ENCODE results near the gene CSE1L. TPM values are rescaled to one million over a fixed set of nuclear protein-coding genes. Genes with fewer than 3 reads are reported as not detected.

The CSE1L gene
- total RNA-seq (39.6 TPM), polyA plus RNA-seq (ENCODE audit: insufficient read depth, low read depth, low replicate concordance) (32.4 TPM)
- long read RNA-seq, donor 1, transcript CSE1L-201 (25 exons, 3,553 nt): major isoform, 16 of 66 reads
- long read RNA-seq, donor 1, partial matches to known transcripts: 50 of 66 reads
- long read RNA-seq, donor 1, other reads (novel, unspliced or antisense): 0 of 66 reads
- long read RNA-seq, donor 2, transcript CSE1L-201 (25 exons, 3,553 nt): major isoform, 17 of 86 reads
- long read RNA-seq, donor 2, partial matches to known transcripts: 67 of 86 reads
- long read RNA-seq, donor 2, other reads (novel, unspliced or antisense): 0 of 86 reads
- long read RNA-seq, donor 3, transcript CSE1L-201 (25 exons, 3,553 nt): major isoform, 22 of 75 reads
- long read RNA-seq, donor 3, partial matches to known transcripts: 53 of 75 reads
- long read RNA-seq, donor 3, other reads (novel, unspliced or antisense): 0 of 75 reads
- long read RNA-seq, donor 4, transcript CSE1L-201 (25 exons, 3,553 nt): major isoform, 12 of 125 reads
- long read RNA-seq, donor 4, partial matches to known transcripts: 113 of 125 reads
- long read RNA-seq, donor 4, other reads (novel, unspliced or antisense): 0 of 125 reads
- long read RNA-seq, donor 5, partial matches to known transcripts: 0 of 1 reads
- long read RNA-seq, donor 5, other reads (novel, unspliced or antisense): 0 of 1 reads
- long read RNA-seq, donor 6, transcript CSE1L-201 (25 exons, 3,553 nt): major isoform, 28 of 207 reads
- long read RNA-seq, donor 6, partial matches to known transcripts: 176 of 207 reads
- long read RNA-seq, donor 6, other reads (novel, unspliced or antisense): 0 of 207 reads
- long read RNA-seq, donor 7, transcript CSE1L-201 (25 exons, 3,553 nt): major isoform, 7 of 10 reads
- long read RNA-seq, donor 7, partial matches to known transcripts: 1 of 10 reads
- long read RNA-seq, donor 7, other reads (novel, unspliced or antisense): 2 of 10 reads
- long read RNA-seq, donor 8, transcript CSE1L-201 (25 exons, 3,553 nt): major isoform, 8 of 107 reads
- long read RNA-seq, donor 8, partial matches to known transcripts: 79 of 107 reads
- long read RNA-seq, donor 8, other reads (novel, unspliced or antisense): 20 of 107 reads
- long read RNA-seq, donor 9, partial matches to known transcripts: 33 of 37 reads
- long read RNA-seq, donor 9, other reads (novel, unspliced or antisense): 0 of 37 reads
- long read RNA-seq, donor 10, transcript CSE1L-201 (25 exons, 3,553 nt): major isoform, 6 of 61 reads
- long read RNA-seq, donor 10, partial matches to known transcripts: 55 of 61 reads
- long read RNA-seq, donor 10, other reads (novel, unspliced or antisense): 0 of 61 reads

GRCh38 chr20:49046087-49046900 is at the start of gene CSE1L:
Gene CSE1L (plus strand): TSS chr20:49046312. CDS start chr20:49058464, 12,152 bp downstream.
- no peaks in the 10 kb centered on the region for H3K36me3 ChIP-seq (ENCODE audit: control insufficient read depth in 2 of 3, insufficient read depth in 3 of 3, low read length in 3 of 3)
- DNase-seq (peak; percentile 95 to 98 (median 97)), FAIRE-seq (peak; percentile 32)
- intact Hi-C loops (cut with DNase I): no loop called here
- peak within 1 kb of the TSS; percentile 72 to 95 (median 76) for H3K4me3 ChIP-seq (ENCODE audit: low read length in 3 of 3)
- H3K27me3 ChIP-seq (ENCODE audit: control insufficient read depth, insufficient read depth, low read length): no peaks in the 10 kb centered on the region
- peak within 1 kb of the TSS; percentile 63 to 90 (median 88) for H3K9ac ChIP-seq (ENCODE audit: low read length in 3 of 3)
- TF ChIP-seq CTCF (IDR thresholded peaks at IDR 0.05; ENCODE audit: borderline replicate concordance, extremely low read depth, insufficient read depth): no peak
- peaks cover 0 to 11% (median 6%) of the 10 kb centered on the region in 3 donors for H3K4me1 ChIP-seq (ENCODE audit: control insufficient read depth in 2 of 3, insufficient read depth in 2 of 3, low read depth in 1 of 3, low read length in 3 of 3)
- H3K9me3 ChIP-seq (ENCODE audit: control insufficient read depth in 2 of 3, insufficient read depth in 1 of 3, low read length in 3 of 3): no peaks in the 10 kb centered on the region
- peak within 1 kb of the TSS; percentile 76 to 93 for H3K27ac ChIP-seq (ENCODE audit: low read depth in 2 of 2, low read length in 2 of 2)

GRCh38 chr20:48999890-49000870 is 45.9 kb upstream of the CSE1L start:
- DNase-seq: no peak
- Histone ChIP-seq H3K27ac (ENCODE audit: low read depth in 2 of 2, low read length in 2 of 2) (no peak overlapping the region), H3K36me3 (ENCODE audit: control insufficient read depth in 2 of 3, insufficient read depth in 3 of 3, low read length in 3 of 3) (peaks cover 4 to 29% (median 29%) of the 10 kb centered on the region in 3 donors), H3K9me3 (ENCODE audit: control insufficient read depth in 2 of 3, insufficient read depth in 1 of 3, low read length in 3 of 3) (no peaks in the 10 kb centered on the region), H3K4me3 (ENCODE audit: low read length in 3 of 3) (no peak overlapping the region), H3K4me1 (ENCODE audit: control insufficient read depth in 2 of 3, insufficient read depth in 2 of 3, low read depth in 1 of 3, low read length in 3 of 3) (peaks cover 0 to 6% (median 0%) of the 10 kb centered on the region in 3 donors), H3K27me3 (ENCODE audit: control insufficient read depth, insufficient read depth, low read length) (no peaks in the 10 kb centered on the region), H3K9ac (ENCODE audit: low read length in 3 of 3) (no peak overlapping the region)
- no peak for TF ChIP-seq CTCF (IDR thresholded peaks at IDR 0.05; ENCODE audit: borderline replicate concordance, extremely low read depth, insufficient read depth)
- FAIRE-seq: no peak
- intact Hi-C loops (cut with DNase I): no loop called here

Measured in kidney (tissue), 22 donors.